GM19324 (cell line): ENCODE results near the gene HRH1.
"Not testable (repeated sequence)": the region's sequence is repeated elsewhere in the genome, so short reads cannot be mapped to it uniquely, and the experiment has no call there.

ENCODE experiments used
- ATAC-seq: cut with Tn5 transposase; IDR thresholded peaks from one replicate; pipeline ENCODE4 v1.9.1; 2021; ENCODE audit warnings: mild to moderate bottlenecking, moderate library complexity; ENCODE audit not compliant: unreplicated experiment, low FRiP score

HRH1 gene

DNA sequence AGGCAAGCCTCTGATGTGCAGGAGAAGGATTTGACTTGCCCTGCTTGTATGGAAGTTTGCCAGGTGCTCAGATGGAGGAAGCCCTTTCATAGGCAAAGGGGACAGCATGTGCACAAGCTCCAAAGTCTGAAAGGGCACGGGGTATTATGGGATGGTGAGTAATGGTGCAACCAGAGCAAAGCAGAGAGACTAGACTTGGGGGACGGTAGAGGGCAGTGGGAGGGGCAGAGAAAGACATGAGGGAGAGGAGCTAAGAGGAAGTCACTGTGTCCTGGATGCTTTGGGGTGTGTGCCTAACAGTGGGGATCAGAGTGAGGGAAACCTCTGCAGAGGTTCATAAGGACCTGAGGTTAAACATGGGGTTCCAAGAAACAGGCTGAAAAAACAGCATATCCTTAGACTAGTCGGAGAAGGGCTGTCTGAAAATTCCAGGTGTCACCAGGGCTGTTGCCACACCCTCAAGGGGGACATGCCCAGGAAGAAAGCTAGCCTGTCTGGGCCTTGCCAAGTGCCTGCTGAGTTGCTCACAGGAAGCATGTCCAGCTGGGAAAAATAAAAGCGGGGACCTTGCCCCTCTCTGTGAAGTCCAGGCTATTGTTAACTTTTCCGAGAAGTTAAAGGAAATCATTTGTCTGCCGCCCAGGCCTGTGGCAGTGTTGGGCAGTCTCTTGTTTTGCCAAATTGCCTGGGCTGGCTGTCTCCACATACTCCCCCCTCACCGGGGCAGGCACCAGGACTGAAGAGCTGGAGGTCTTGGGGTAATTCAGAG lies 47.1 kb downstream of the HRH1 start:
- no peak for ATAC-seq

DNA sequence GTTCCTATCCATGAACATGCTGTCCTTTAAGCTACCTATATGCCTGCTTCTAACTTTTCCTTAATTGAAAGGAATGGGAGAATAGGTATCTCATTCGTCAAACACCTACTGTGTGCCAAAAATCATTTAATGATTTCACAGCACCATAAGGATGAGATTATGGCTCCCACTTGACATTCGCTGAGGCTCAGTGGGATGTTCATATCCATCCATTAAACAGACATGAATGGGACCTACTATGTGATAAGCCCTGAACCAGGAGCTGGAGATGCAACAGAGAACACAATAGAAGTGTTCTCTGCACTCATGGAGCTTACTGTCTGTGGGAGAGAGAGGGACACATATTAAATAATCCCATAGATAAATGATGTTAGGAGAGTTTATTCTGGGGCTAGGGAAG lies 49.7 kb downstream of the HRH1 start:
- no peak for ATAC-seq

DNA sequence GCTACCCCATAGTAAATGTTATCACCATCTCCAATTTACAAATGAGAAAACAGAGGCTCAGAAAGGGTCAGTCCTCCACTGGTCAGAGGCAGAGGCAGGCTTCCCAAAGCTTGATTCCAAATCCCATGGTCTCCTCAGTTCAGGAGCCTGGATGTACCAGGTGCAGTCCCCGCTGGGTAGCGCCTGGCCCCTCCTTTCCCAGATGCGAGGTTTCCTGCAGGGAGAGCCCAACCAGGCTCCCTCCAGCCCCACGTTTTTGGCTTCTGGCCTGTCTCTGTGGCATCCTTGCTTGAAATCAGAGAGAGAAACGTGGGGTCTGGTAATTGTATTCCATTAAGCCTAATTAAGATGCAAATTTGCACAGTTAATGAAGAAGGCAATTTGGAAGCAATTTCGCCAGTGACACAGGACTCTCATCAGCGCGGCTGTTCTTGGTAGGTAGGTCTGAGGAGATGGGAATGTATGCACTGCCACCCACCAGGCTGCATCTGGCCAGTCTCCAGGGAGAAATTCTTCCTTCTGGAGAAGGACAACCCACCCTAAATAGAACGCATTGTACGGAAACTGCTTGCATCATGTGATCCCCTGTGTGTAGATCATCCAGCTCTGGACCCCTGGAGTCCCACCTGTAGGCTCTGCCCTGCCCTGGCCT lies 50.5 kb downstream of the HRH1 start:
- ATAC-seq: no peak

DNA sequence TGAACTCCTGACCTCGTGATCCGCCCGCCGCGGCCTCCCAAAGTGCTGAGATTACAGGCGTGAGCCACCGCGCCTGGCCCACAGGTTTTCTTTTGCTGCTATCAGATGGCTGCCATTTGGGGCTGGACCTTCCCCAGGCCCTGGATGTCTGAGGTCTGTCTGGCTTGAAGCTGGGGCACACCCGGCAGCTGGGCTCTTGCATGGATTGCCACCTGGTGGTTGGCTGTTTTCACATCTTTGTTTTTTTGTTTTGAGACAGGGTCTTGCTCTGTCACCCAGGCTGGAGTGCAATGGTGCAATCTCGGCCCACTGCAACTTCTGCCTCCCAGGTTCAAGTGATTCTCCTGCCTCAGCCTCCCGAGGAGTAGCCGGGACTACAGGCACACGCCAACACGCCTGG lies 51.6 kb downstream of the HRH1 start:
- ATAC-seq: not testable (repeated sequence)

DNA sequence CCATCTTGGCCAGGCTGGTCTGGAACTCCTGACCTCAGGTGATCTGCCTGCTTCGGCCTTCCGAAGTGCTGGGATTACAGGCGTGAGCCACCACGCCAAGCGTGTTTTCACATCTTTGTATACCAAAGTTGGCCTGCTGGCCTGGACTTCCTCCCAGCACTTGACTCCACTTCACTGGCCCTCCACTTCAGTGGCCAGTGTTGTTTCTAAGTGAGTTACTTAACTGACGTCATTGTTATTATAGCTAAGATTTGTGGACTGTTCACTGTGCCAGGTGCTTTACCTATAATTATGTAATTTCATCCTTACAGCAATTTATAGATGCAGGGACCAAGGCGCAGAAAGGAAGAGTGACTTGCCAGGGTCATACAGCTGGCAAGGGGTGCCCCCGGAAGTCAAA lies 52.0 kb downstream of the HRH1 start:
- ATAC-seq: no peak

DNA sequence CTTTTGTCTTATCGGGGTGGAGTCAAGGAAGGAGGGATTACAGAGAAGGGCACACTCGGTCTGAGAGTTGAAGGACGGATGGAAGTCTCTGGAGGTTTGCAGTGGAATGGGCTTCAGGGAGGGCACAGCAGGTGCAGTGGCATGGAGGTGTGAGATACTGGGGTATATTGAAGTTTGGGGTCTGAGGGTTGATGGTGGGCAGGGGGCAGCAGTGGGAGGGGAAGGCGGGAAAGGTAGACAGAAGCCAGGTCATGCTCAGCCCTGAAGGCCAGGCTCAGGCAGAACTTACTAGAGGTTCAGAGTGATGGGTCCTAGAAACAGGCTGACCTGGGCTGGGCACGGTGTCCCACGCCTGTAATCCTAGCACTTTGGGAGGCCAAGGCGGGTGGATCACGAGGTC lies 52.7 kb downstream of the HRH1 start:
- ATAC-seq: no peak

DNA sequence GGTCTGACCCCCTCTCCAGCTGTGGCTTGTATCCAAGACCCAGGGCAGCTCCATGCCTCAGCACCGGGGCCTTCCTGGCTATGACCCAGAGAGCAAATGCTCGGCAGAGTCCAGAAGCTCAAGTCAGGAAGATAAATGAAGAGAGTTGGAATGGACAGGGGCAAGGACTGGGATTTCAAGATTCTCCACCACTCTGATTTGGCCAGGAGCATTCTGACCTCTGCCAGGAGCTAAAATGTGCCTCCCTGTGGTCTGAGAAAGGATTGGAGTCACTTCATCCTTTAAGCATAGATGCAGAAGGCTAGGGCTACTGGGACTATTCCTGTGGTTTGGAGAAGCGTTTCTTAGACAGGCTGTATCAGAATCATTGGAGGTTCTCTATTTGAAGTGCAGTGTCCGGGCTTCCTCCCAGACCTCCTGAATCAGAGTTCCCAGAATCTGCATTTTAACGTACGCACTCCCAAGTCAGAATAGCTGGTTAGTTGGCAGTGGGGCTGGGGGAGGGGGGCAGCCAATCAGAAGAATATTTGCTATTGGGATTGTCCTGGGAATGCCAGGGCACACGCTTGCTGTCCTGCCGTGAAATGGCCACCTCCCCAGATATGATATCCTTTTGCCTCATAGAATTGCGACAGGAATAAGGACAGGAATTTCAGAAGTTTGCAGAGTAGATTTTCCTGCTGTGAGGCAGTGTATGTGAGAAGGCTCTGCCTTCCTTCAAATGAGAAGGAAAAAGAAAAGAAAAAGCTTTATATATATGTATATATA lies 57.4 kb downstream of the HRH1 start:
- ATAC-seq: no peak

DNA sequence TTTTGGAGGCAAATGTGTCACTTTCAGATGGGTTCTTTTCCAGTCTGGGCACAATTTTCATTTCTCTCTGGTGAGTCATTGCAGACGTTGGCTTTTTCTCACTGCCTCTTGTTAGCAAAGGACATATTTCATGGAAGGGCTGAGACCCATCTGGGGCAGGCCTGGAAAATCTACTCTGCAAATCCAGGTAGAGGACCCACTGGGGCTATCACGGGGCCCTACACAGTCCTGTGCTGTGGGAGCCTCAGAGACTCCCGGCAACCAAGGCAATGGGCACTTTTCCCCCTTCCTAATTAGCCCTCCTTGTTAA lies 58.0 kb downstream of the HRH1 start:
- ATAC-seq: no peak

DNA sequence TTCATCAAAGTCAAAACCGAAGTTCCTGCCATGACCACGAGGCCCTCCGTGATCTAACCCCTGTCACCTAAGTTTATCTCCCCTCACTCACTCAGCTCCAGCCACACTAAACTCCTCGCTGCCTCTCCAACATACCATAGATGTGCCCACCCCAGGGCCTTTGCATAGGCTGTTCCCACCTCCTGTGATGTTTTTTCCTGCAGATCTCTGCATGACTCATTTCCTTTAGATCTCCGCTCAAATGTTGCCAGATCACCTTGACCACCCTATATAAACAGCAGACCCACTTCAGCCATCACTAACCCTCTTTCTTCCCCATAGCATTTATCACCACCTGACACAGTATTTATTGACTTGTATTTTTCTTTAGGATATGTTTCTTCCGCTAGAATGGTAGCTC lies 58.5 kb downstream of the HRH1 start:
- ATAC-seq: no peak

DNA sequence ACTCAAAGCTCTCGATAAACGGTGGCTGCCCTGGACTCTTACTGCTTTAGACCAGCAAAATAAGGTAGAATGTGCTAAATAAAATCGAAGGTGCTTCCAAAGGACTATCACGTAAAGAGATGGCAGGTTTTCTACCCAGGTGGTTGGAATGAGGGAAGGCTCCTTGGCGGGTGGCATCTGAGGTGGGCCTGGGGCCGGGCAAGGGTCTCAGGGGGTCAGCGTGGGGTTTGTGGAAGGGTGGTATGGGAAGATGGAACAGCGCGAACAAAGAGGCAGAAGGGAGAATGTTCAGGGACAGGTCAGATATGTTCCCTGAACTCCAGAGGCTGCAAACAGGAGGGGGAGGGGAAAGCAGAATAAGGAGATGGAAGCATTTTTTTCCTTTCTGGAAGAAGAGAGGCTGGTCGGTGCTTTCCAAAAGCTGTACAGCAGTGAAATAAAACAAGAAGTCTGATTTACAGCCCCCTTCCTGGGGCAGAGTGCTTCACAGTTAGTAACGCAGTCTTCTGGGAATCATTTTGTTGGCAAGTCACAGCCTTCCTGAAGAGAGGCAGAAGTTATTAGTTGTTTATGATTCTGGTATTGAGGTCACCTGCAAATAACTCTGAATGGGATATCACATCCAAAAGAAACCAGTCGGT lies 59.6 kb downstream of the HRH1 start:
- ATAC-seq: no peak

DNA sequence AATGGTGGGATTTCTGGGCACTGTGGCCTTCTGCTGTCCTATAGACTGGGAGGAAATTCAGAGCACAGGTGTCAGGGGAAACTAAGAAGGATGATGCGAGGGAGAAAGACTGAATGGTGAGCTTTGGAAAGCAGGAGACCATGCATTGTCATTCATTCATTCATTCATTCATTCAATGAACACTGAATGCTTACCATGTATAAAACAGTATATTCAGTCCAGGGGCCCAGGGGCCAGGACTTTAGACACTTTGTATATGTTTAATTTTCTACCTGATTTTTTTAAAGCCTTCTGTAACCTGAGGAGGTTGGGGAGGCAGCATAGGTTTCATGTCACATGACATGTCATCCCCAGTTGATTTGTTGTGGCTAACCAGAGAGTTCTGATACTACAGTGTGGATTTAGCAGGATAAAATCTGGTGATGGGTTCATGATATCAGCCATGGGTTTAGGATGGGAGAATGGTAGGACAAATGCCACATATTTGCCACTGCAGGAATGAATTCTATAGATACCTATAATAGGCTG lies 60.2 kb downstream of the HRH1 start:
- no peak for ATAC-seq

DNA sequence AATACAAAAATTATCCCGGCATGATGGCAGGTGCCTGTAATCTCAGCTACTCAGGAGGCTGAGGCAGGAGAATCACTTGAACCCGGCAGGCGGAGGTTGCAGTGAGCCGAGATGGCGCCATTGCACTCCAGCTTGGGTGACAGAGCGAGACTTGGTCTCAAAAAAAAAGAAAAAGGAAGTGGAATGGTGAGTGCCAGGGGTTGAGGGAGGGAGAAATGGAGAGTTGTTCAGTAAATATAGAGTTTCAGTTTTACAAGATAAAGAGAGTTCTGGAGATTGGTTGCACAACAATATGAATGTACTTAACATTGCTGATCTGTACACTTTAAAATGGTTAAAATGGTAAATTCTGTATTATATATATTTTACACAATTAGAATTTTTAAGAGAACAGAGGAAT lies 63.1 kb downstream of the HRH1 start:
- not testable (repeated sequence) for ATAC-seq

DNA sequence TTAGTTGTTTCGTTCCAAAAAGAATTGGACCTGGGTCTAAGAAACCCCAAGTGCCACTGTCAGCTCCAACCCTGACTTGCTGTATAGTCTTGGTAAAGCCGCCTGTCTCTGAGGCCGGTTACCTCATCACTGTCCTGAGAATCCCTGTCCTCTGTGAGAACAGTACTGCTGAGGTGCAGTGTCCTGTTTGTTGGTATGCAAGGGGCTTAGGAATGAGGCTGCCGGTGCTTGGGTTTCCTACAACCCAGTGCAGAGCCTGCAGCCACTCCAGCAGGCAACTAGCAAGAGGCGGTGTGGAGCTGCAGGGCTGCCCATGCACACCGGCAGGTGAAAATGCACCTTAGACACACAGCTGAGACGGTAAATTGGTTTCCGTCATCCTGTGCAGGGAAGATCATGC lies 65.9 kb downstream of the HRH1 start:
- no peak for ATAC-seq

DNA sequence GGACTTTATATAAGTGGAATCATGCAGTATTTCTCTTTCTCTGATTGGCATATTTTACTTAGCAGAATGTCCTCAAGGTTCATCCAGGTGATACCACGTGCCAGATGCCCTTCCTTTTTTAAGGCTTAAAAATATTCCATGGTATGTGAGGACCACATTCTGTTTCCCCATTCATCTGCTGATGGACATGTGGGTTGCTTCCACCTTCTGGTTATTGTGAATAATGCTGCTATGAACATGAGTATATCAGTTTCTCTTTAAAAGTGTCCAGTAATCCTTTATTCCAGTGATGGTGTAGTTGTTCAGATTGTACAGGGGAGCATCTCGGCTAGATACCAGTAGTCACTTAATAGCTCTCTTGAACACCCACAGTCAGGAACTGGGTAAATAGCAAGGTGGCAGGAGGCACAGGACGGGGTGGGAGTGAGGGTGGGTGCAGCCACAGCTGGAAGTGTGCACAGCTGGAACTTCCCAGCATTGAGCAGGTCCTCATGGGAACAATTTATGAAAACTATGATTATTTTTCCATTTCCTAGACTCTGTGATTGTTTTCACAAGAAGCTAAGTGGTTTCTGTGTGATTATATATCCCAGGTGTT lies 67.6 kb downstream of the HRH1 start:
- no peak for ATAC-seq

DNA sequence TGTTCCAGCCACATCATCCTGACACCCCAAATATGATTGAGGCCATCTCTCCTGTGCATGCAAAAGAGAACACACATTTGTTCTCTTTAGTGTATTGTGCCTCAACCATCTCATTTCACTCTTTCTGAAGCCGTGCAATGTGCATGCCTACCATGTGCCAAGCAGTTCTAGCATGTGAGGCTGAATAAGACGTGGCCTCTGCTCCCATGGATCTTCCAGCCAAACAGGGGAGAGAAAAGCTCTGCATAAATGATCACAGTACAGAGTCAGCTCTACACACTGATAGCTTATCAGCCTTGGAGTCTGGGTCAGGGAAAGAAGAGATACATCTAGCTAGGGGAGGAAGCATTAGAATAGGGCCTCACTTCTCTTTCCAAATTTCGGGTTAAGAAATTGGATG lies 69.7 kb downstream of the HRH1 start:
- no peak for ATAC-seq

DNA sequence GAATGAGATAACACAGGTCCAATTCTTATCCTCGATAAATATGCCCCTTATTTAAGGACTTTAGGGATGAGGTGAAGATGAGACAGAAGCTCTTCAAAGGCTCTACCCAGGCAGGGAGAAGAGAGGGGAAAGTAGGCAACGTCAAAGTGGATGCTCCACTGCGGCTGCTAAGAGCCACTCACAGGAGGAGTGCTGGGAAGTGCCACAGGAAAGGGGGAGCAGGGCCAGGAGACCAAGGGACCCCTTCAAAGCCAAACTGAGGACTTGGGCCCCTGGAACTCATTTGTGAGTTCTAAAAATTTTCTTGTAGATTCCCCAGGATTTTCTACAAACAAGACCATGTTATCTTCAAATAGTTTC lies 70.6 kb downstream of the HRH1 start:
- no peak for ATAC-seq

DNA sequence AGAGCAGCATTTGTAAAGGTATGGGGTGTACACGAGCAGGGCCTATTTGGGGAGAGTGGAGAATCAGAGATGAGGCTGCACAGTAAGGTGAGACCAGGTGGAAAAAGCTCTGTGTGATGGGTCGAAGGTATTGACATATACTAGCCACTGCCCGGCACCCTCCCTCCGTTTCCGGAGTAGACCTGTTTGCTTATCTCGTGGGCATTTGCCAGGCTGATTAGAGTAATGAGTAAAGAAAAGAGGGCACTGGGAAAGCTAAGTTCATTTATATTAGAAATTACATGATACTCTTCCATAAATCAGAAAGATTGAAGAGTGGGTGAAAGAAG lies 71.7 kb downstream of the HRH1 start:
- ATAC-seq: no peak

DNA sequence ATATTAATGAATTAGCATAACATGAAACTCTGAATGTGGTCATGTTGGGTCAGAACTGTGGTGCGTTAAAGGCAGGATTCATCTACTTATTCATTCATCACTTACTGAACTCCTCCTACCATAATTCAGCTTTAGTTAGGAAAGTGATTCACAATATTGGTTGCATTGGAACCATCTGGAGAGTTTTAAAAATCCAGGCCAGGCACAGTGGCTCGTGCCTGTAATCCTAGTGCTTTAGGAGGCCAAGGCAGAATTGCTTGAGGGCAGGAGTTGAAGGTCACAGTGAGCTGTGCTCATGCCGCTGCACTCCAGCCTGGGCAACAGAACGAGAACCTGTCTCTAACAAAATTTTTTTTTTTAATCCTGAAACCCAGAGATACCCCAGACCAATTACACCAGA lies 73.7 kb downstream of the HRH1 start:
- ATAC-seq: no peak

DNA sequence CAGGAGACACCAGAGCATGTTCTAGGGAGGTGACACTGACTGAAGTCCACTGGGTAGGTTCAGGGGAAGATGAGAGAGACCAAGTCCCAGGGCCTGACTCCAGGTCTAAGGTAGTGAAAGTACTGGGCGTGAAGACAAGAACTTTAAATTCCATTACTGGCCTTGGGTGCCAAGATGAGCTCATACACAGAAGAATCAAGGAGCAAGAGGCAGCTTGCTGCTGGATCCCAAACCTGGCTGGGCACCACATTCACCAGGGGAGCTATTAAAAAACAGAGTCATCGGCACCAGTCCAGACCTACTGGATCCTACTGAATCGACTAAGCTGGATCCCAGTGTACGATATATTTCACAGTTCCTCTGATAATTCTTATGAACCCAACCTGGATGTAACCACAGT lies 75.8 kb downstream of the HRH1 start:
- ATAC-seq: no peak

DNA sequence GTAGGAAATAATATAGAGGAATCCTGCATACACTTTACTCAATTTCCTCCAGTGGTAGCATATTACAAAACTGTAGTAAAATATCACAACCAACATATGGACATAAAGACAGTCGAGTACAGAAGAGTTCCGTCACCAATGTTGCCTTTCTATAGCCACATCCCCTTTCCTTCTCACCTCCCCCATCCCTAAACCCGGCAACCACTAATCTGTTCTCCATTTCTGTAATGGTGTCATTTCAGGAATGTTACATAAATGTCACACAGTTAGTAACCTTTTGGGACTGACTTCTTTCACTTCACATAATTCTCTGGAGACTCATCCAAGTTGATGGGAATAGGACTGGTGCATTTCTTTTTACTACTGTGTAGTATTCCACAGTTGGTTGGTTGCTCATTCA lies 76.5 kb downstream of the HRH1 start:
- ATAC-seq: no peak

DNA sequence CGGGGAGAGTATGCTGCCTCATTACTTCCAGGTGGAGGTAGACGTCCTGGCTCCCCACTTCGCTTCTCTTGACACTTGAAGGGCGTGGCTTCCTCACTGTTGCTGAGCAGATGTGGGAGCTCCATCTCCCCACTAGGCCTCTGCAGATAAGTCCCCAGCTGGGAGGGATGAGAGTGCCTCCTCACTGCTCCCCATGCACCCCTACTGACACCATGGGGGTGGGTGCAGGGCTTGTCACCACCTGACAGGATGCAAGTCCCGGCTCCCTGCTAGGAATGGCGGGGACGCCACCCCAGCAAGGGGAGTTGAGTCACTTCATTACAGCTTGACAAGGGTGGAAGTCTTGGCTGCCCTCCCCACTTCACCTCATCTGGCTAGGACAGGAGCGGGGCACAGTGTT lies 81.1 kb downstream of the HRH1 start:
- ATAC-seq: no peak
